Naive thymus-derived CD4-positive, alpha-beta T cell (primary cell): ENCODE data around the gene KDM3B. TPM values are rescaled to one million over a fixed set of nuclear protein-coding genes. Genes with fewer than 3 reads are reported as not detected.
"Not testable (repeated sequence)": the region's sequence is repeated elsewhere in the genome, so short reads cannot be mapped to it uniquely, and the experiment has no call there.

ENCODE experiments used
- ATAC-seq: fragments of 150-1000 bp; cut with Tn5 transposase; 2 replicates; pipeline ENCODE4 v1.10.0; 2021; ENCODE audit warnings: mild to moderate bottlenecking, moderate library complexity
- CTCF ChIA-PET: fragments of 350-600 bp; sonication (Branson Sonifier 250); formaldehyde crosslinking; loops from one replicate; lab custom pipeline; 2021; ENCODE audit warnings: antibody characterized with exemption; lab: Charles Lee
- POLR2A ChIA-PET: fragments of 350-600 bp; sonication (Branson Sonifier 250); formaldehyde crosslinking; loops from one replicate; lab custom pipeline; 2021; ENCODE audit warnings: antibody characterized with exemption, inconsistent platforms; lab: Charles Lee
- DNase-seq, 9 donors: peaks; one replicate each; pipeline versions ENCODE4 v3.0.0 to v3.0.0-alpha.2; 2020 to 2022; ENCODE audit warnings: mixed read lengths in 1 of 9
- H3K27ac ChIP-seq: one replicate; pipeline ENCODE4 v1.7.0; 2013; ENCODE audit warnings: mild to moderate bottlenecking, low read depth, low read length, moderate library complexity
- H3K27me3 ChIP-seq, 2 donors: one replicate each; pipeline ENCODE4 v1.7.0; 2013; ENCODE audit warnings: low read length in 2 of 2, mild to moderate bottlenecking in 2 of 2, moderate library complexity in 2 of 2; ENCODE audit not compliant: control insufficient read depth in 2 of 2, insufficient read depth in 2 of 2
- H3K36me3 ChIP-seq, 3 experiments: 1 replicate in 2 of 3; 2 replicates in 1 of 3; pipeline ENCODE4 v1.7.0; 2013; ENCODE audit warnings: low read length in 3 of 3, mild to moderate bottlenecking in 3 of 3, moderate library complexity in 1 of 3; ENCODE audit not compliant: insufficient read depth in 3 of 3, control insufficient read depth in 2 of 3
- H3K4me1 ChIP-seq, 2 donors: one replicate each; pipeline ENCODE4 v1.7.0; 2013; ENCODE audit warnings: low read length in 2 of 2, mild to moderate bottlenecking in 2 of 2, moderate library complexity in 1 of 2; ENCODE audit not compliant: control insufficient read depth in 2 of 2, insufficient read depth in 2 of 2
- H3K4me3 ChIP-seq: 2 replicates; pipeline ENCODE4 v1.7.0; 2013; ENCODE audit warnings: mild to moderate bottlenecking, low read length
- H3K9me3 ChIP-seq, 3 experiments: 1 replicate in 2 of 3; 2 replicates in 1 of 3; pipeline ENCODE4 v1.7.0; 2013; ENCODE audit warnings: low read length in 3 of 3; ENCODE audit not compliant: control insufficient read depth in 2 of 3
- H3K27ac Mint-ChIP-seq, 9 donors: one replicate each; pipeline ENCODE4 v1.8.0; 2020 to 2022; ENCODE audit warnings: mixed read lengths in 9 of 9, mild to moderate bottlenecking in 8 of 9, moderate library complexity in 5 of 9, inconsistent platforms in 2 of 9
- H3K27me3 Mint-ChIP-seq, 5 donors: one replicate each; pipeline ENCODE4 v1.8.0; 2021 to 2022; ENCODE audit warnings: mixed read lengths in 5 of 5, mild to moderate bottlenecking in 1 of 5
- H3K36me3 Mint-ChIP-seq, 5 donors: one replicate each; pipeline ENCODE4 v1.8.0; 2020 to 2022; ENCODE audit warnings: mixed read lengths in 5 of 5, mild to moderate bottlenecking in 3 of 5, inconsistent platforms in 1 of 5
- H3K4me1 Mint-ChIP-seq, 7 donors: one replicate each; pipeline ENCODE4 v1.8.0; 2020 to 2022; ENCODE audit warnings: mixed read lengths in 7 of 7, mild to moderate bottlenecking in 3 of 7, inconsistent platforms in 1 of 7
- H3K4me3 Mint-ChIP-seq, 10 donors: one replicate each; pipeline ENCODE4 v1.8.0; 2020 to 2022; ENCODE audit warnings: mild to moderate bottlenecking in 10 of 10, mixed read lengths in 10 of 10, moderate library complexity in 6 of 10, inconsistent platforms in 2 of 10
- H3K9me3 Mint-ChIP-seq, 11 donors: one replicate each; pipeline ENCODE4 v1.8.0; 2020 to 2022; ENCODE audit warnings: mixed read lengths in 11 of 11, mild to moderate bottlenecking in 4 of 11, inconsistent platforms in 1 of 11, moderate library complexity in 1 of 11
- intact Hi-C, 2 donors: fragments of 100-400 bp; cut with micrococcal nuclease; formaldehyde crosslinking; loops; one replicate each; pipeline ENCODE4 v1.15.1; 2023
- polyA plus RNA-seq, 2 donors: library from polyadenylated mRNA; unstranded; fragments of 300-500 nt; fragmentation: Illumina TruSeq; gene quantifications; one replicate each; pipeline ENCODE4 v1.2.3, GENCODE V29; 2021
- total RNA-seq, 6 experiments: library from RNA in 5 of 6; stranded (reverse) in 5 of 6; gene quantifications; 1 replicate in 5 of 6; 2 replicates in 1 of 6; pipeline ENCODE4 v1.2.3 and lab custom pipeline; 2021 to 2026

The KDM3B gene
- total and polyA plus RNA-seq, 7 experiments from 2014 or later, result 12.8 to 90.2 (median 80.5) TPM

- H3K36me3 ChIP-seq, H3K4me1 Mint-ChIP-seq, H3K4me3 ChIP-seq, POLR2A ChIA-PET, H3K36me3 Mint-ChIP-seq, H3K27ac Mint-ChIP-seq, H3K4me1 ChIP-seq, H3K9me3 Mint-ChIP-seq, H3K9me3 ChIP-seq, ATAC-seq, H3K27ac ChIP-seq, H3K27me3 ChIP-seq, H3K27me3 Mint-ChIP-seq, DNase-seq, H3K4me3 Mint-ChIP-seq, intact Hi-C loops: not testable (repeated sequence)
- CTCF ChIA-PET, result interaction anchor here (0.6 kb wide), 1 partner anchor 36 kb away, joined by 7 read pairs; no protein-coding TSS in a partner anchor
Observed at GRCh38 chr5:138318211-138318610, 34.3 kb upstream of the KDM3B start.

GRCh38 chr5:138330813-138331448, 21.6 kb upstream of the KDM3B start:
- no peaks in the 10 kb centered on the region for H3K36me3 ChIP-seq
- Mint-ChIP-seq H3K27me3 (no peaks in the 10 kb centered on the region), H3K36me3 (peaks cover 0 to 2% (median 0%) of the 10 kb centered on the region in 5 donors), H3K4me3 (peak overlapping the region; percentile 83 to 95 (median 86)), H3K27ac (peak overlapping the region in 5 of 9 donors; percentile 9 to 92 (median 57)), H3K4me1 (peaks cover 7 to 34% (median 13%) of the 10 kb centered on the region in 7 donors), H3K9me3 (no peaks in the 10 kb centered on the region)
- DNase-seq (no peak), ATAC-seq (no peak)
- POLR2A ChIA-PET, result interaction anchor here (0.8 to 13.8 kb wide), 3 partner anchors 9 to 212 kb away, joined by 4 to 343 read pairs (median 21); partner anchors contain the start of genes ETF1 and KDM3B
- no peaks in the 10 kb centered on the region for H3K9me3 ChIP-seq
- peaks cover 0 to 7% of the 10 kb centered on the region in 2 donors for H3K4me1 ChIP-seq
- H3K27me3 ChIP-seq, result no peaks in the 10 kb centered on the region
- intact Hi-C loops, result loop anchor here (1.0 to 10.0 kb wide), 12 partner anchors 21 to 1844 kb away; partner anchors contain the start of genes BRD8 (in 2 of the 2), CDC23 (in 2 of the 2), KDM3B (in 2 of the 2) and CYSTM1 (in 1 of the 2)
- H3K4me3 ChIP-seq, result peak overlapping the region; percentile 85
- H3K27ac ChIP-seq, result peak overlapping the region; percentile 44
- CTCF ChIA-PET, result interaction anchor here (0.8 kb wide), 1 partner anchor 118 kb away, joined by 3 read pairs; the partner anchor contains the start of gene CDC23

GRCh38 chr5:138331449-138332368, 20.8 kb upstream of the KDM3B start, which contains the start of gene CDC25C:
Gene CDC25C (minus strand): TSS chr5:138331804. CDS start chr5:138331180, 624 bp downstream.
- H3K27me3 ChIP-seq, result no peaks in the 10 kb centered on the region
- ChIA-PET CTCF (interaction anchor here (0.6 to 1.8 kb wide), 4 partner anchors 20 to 206 kb away, joined by 3 to 6 read pairs (median 4); partner anchors contain the start of genes CDC23 and KDM3B), POLR2A (interaction anchor here (0.8 to 13.8 kb wide), 5 partner anchors 9 to 244 kb away, joined by 4 to 343 read pairs (median 6); partner anchors contain the start of genes ETF1, HSPA9 and KDM3B)
- H3K27ac ChIP-seq, result peak within 1 kb of the TSS; percentile 49
- H3K36me3 Mint-ChIP-seq, result peaks cover 0 to 2% (median 0%) of the 10 kb centered on the region in 5 donors
- H3K27ac Mint-ChIP-seq, result peak within 1 kb of the TSS; percentile 48 to 92 (median 68)
- no peaks in the 10 kb centered on the region for H3K27me3 Mint-ChIP-seq
- DNase-seq, result peak; percentile 87 to 98 (median 96)
- peak; percentile 100 for ATAC-seq
- intact Hi-C loops, result loop anchor here (1.0 to 10.0 kb wide), 14 partner anchors 21 to 1843 kb away; partner anchors contain the start of genes BRD8 (in 2 of the 2), CDC23 (in 2 of the 2), EGR1 (in 2 of the 2) and HNRNPA0 (in 2 of the 2)
- H3K9me3 Mint-ChIP-seq, result no peaks in the 10 kb centered on the region
- no peaks in the 10 kb centered on the region for H3K36me3 ChIP-seq
- H3K9me3 ChIP-seq, result no peaks in the 10 kb centered on the region
- H3K4me1 Mint-ChIP-seq, result peaks cover 7 to 35% (median 14%) of the 10 kb centered on the region in 7 donors
- peak within 1 kb of the TSS; percentile 83 to 95 (median 86) for H3K4me3 Mint-ChIP-seq
- peaks cover 1 to 7% of the 10 kb centered on the region in 2 donors for H3K4me1 ChIP-seq
- H3K4me3 ChIP-seq, result peak within 1 kb of the TSS; percentile 85

GRCh38 chr5:138334867-138335447, 17.5 kb upstream of the KDM3B start:
- H3K4me3 Mint-ChIP-seq, result peak overlapping the region in 1 of 10 donors; percentile 16
- ATAC-seq (no peak), DNase-seq (no peak)
- ChIA-PET CTCF (interaction anchor here (2.1 kb wide), 1 partner anchor 17 kb away, joined by 9 read pairs; the partner anchor contains the start of gene KDM3B), POLR2A (interaction anchor here (13.8 kb wide), 1 partner anchor 16 kb away, joined by 343 read pairs; the partner anchor contains the start of gene KDM3B)
- H3K36me3 ChIP-seq, result peaks cover 0 to 7% (median 0%) of the 10 kb centered on the region in 3 experiments
- H3K27me3 ChIP-seq, result no peaks in the 10 kb centered on the region
- H3K27ac ChIP-seq, result no peak overlapping the region
- H3K36me3 Mint-ChIP-seq, result no peaks in the 10 kb centered on the region
- H3K4me1 ChIP-seq, result peaks cover 21 to 24% of the 10 kb centered on the region in 2 donors
- no peak overlapping the region for H3K4me3 ChIP-seq
- H3K9me3 Mint-ChIP-seq, result peaks cover 0 to 5% (median 0%) of the 10 kb centered on the region in 11 donors
- H3K4me1 Mint-ChIP-seq, result peaks cover 23 to 49% (median 33%) of the 10 kb centered on the region in 7 donors
- H3K27ac Mint-ChIP-seq, result peak overlapping the region in 3 of 9 donors; percentile 6 to 52 (median 38)
- intact Hi-C loops, result loop anchor here (5.0 to 10.0 kb wide), 7 partner anchors 303 to 1840 kb away; partner anchors contain the start of genes FAM13B (in 2 of the 2), SPATA24 (in 2 of the 2), CYSTM1 (in 1 of the 2) and MATR3 (in 1 of the 2)
- H3K27me3 Mint-ChIP-seq, result no peaks in the 10 kb centered on the region
- no peaks in the 10 kb centered on the region for H3K9me3 ChIP-seq

- Mint-ChIP-seq H3K27me3 (no peaks in the 10 kb centered on the region), H3K4me1 (peaks cover 18 to 44% (median 41%) of the 10 kb centered on the region in 7 donors), H3K9me3 (peaks cover 0 to 5% (median 0%) of the 10 kb centered on the region in 11 donors), H3K27ac (peak overlapping the region; percentile 96 to 100 (median 99)), H3K4me3 (peak overlapping the region; percentile 77 to 98 (median 92)), H3K36me3 (peaks cover 0 to 10% (median 0%) of the 10 kb centered on the region in 5 donors)
- H3K4me1 ChIP-seq, result peaks cover 17 to 25% of the 10 kb centered on the region in 2 donors
- ChIA-PET POLR2A (interaction anchor here (0.6 to 13.8 kb wide), 12 partner anchors 9 to 1776 kb away, joined by 3 to 343 read pairs (median 4); partner anchors contain the start of genes BRD8, CDC23, ETF1 and HSPA9), CTCF (interaction anchor here (8.4 kb wide), 1 partner anchor 16 kb away, joined by 117 read pairs; the partner anchor contains the start of gene KDM3B)
- H3K27me3 ChIP-seq, result no peaks in the 10 kb centered on the region
- peak in 1 of 9 donors; percentile 89 for DNase-seq
- H3K27ac ChIP-seq, result peak overlapping the region; percentile 95
- peaks cover 0 to 15% (median 0%) of the 10 kb centered on the region in 3 experiments for H3K36me3 ChIP-seq
- ATAC-seq, result peak; percentile 60
- no peaks in the 10 kb centered on the region for H3K9me3 ChIP-seq
- intact Hi-C loops, result loop anchor here (1.0 to 10.0 kb wide), 10 partner anchors 124 to 1838 kb away; partner anchors contain the start of genes CDC23 (in 2 of the 2), SPATA24 (in 2 of the 2), CYSTM1 (in 1 of the 2) and EGR1 (in 1 of the 2)
- peak overlapping the region; percentile 86 for H3K4me3 ChIP-seq
Observed at GRCh38 chr5:138336952-138337684, 15.4 kb upstream of the KDM3B start.
